ENCODE data around the gene SLC6A9.

SLC6A9 gene

DNA sequence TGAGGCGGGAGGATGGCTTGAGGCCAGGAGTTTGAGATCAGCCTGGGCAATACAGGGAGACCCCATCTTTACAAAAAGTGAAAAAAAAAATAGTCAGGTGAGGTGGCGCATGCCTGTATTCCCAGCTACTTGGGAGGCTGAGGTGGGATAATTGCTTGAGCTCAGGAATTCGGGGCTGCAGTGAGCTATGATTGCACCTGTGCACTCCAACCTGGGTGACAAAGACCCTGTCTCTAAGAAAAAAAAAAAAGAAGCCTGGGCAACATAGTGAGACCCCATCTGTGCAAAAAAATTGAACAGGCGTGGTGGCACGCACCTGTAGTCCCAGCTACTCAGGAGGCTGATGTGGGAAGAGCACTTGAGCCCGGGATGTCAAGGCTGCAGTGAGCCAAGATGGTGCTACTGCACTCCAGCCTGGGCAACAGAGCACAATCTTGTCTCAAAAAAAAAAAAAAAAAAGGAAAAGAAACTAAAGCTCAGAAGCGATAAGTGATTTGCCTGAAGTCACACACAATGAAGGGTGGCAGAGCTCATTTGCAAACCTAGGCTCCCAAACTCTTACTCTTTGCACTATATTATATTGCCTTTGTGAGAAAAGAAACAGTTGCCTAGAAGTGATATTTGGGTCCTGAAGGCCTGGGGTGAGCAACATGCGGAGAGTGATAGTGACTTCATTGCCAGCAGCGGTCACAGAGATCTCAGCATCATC lies 37.9 kb downstream of the SLC6A9 start:
- DNase-seq (ENCODE audit: low read depth), result no peak
- H3K4me3 ChIP-seq (ENCODE audit: low read depth, low read length), result no peak overlapping the region
- TF ChIP-seq MAX (IDR thresholded peaks at IDR 0.05; ENCODE audit: low read depth, low read length), result no peak
- no peak for TF ChIP-seq MYC (IDR thresholded peaks at IDR 0.05; ENCODE audit: low read depth, low read length)
- no peak for TF ChIP-seq CTCF (IDR thresholded peaks at IDR 0.05; ENCODE audit: low read depth, low read length)
- TF ChIP-seq POLR2A (IDR thresholded peaks at IDR 0.05; ENCODE audit: extremely low read depth, insufficient read length), result no peak

- no peak for DNase-seq (ENCODE audit: low read depth)
- peak overlapping the region; percentile 59 for H3K4me3 ChIP-seq (ENCODE audit: low read depth, low read length)
- TF ChIP-seq CTCF (IDR thresholded peaks at IDR 0.05; ENCODE audit: low read depth, low read length), result no peak
- TF ChIP-seq MYC (IDR thresholded peaks at IDR 0.05; ENCODE audit: low read depth, low read length), result no peak
- TF ChIP-seq POLR2A (IDR thresholded peaks at IDR 0.05; ENCODE audit: extremely low read depth, insufficient read length), result no peak
- TF ChIP-seq MAX (IDR thresholded peaks at IDR 0.05; ENCODE audit: low read depth, low read length), result no peak
Measured at GRCh38 chr1:43992232-43992995, 38.8 kb downstream of the SLC6A9 start.

- TF ChIP-seq CTCF (IDR thresholded peaks at IDR 0.05; ENCODE audit: low read depth, low read length) (no peak), MYC (IDR thresholded peaks at IDR 0.05; ENCODE audit: low read depth, low read length) (peak; percentile 52), POLR2A (IDR thresholded peaks at IDR 0.05; ENCODE audit: extremely low read depth, insufficient read length) (no peak), MAX (IDR thresholded peaks at IDR 0.05; ENCODE audit: low read depth, low read length) (peak; percentile 76)
- peak; percentile 73 for DNase-seq (ENCODE audit: low read depth)
- H3K4me3 ChIP-seq (ENCODE audit: low read depth, low read length), result peak within 1 kb of the TSS; percentile 59
Measured at GRCh38 chr1:43991476-43992231, 39.6 kb downstream of the SLC6A9 start, which contains the start of gene CCDC24. Gene CCDC24, plus strand, starts transcription at chr1:43991599. Its CDS starts 280 bp downstream, at chr1:43991879.

DNA sequence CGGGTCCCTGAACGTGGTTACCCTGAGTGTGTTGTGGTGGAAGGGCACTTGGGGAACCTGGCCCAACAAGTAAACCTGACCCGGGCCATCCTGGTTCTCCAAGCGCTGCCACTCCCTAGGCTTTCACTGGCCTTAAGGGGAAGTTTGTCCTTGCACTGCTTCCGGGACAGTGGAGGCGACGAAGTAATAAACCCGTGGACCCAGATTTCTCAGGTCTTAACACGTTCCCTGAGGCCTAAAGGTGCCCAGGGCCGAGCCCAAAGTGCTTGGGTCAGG lies 40.1 kb downstream of the SLC6A9 start:
- TF ChIP-seq MYC (IDR thresholded peaks at IDR 0.05; ENCODE audit: low read depth, low read length) (no peak), POLR2A (IDR thresholded peaks at IDR 0.05; ENCODE audit: extremely low read depth, insufficient read length) (no peak), CTCF (IDR thresholded peaks at IDR 0.05; ENCODE audit: low read depth, low read length) (no peak), MAX (IDR thresholded peaks at IDR 0.05; ENCODE audit: low read depth, low read length) (no peak)
- peak overlapping the region; percentile 59 for H3K4me3 ChIP-seq (ENCODE audit: low read depth, low read length)
- no peak for DNase-seq (ENCODE audit: low read depth)

DNA sequence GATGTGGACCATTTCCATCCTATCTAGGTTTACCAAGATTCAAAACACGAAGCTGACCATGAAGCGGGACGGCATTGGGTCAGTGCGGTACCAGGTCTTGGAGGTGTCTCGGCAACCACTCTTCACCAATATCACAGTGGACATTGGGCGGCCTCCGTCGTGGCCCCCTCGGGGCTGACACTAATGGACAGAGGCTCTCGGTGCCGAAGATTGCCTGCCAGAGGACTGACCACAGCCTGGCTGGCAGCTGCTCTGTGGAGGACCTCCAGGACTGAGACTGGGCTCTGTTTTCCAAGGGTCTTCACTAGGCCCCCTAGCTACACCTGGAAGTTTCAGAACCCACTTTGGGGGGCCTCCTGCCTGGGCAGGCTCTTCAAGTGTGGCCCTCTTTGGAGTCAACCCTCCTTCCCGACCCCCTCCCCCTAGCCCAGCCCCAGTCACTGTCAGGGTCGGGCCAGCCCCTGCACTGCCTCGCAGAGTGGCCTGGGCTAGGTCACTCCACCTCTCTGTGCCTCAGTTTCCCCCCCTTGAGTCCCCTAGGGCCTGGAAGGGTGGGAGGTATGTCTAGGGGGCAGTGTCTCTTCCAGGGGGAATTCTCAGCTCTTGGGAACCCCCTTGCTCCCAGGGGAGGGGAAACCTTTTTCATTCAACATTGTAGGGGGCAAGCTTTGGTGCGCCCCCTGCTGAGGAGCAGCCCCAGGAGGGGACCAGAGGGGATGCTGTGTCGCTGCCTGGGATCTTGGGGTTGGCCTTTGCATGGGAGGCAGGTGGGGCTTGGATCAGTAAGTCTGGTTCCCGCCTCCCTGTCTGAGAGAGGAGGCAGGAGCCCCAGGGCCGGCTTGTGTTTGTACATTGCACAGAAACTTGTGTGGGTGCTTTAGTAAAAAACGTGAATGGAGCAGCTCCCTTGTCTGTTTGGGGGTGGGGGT lies 40.7 kb downstream of the SLC6A9 start:
- TF ChIP-seq MYC (IDR thresholded peaks at IDR 0.05; ENCODE audit: low read depth, low read length), result no peak
- TF ChIP-seq CTCF (IDR thresholded peaks at IDR 0.05; ENCODE audit: low read depth, low read length), result peak; percentile 7
- DNase-seq (ENCODE audit: low read depth), result no peak
- peak overlapping the region; percentile 59 for H3K4me3 ChIP-seq (ENCODE audit: low read depth, low read length)

Data from NB4 (cell line).